HL-60 (cell line): ENCODE measurements around the gene PCCA.

Experiments used
- DNase-seq, 2 experiments: peaks; one replicate each; pipeline ENCODE4 v3.0.0-alpha.2; 2010 to 2020; ENCODE audit warnings: low read depth in 1 of 2, low spot score in 1 of 2
- H3K27ac ChIP-seq: fragments of 250-450 bp; sonication (Bioruptor Pico); replicated peaks from 2 replicates; pipeline ENCODE4 v1.5.1; 2020; ENCODE audit warnings: mild to moderate bottlenecking, moderate library complexity
- H3K27me3 ChIP-seq: fragments of 250-450 bp; sonication (Bioruptor Pico); 2 replicates; pipeline ENCODE4 v1.5.1; 2021; ENCODE audit warnings: mild to moderate bottlenecking, moderate library complexity; ENCODE audit not compliant: insufficient read depth, poor library complexity, severe bottlenecking
- H3K4me3 ChIP-seq: replicated peaks from 2 replicates; pipeline ENCODE4 v1.5.1; 2011; ENCODE audit warnings: mild to moderate bottlenecking, control low read depth, low read length; ENCODE audit not compliant: insufficient read depth
- CTCF ChIP-seq: IDR thresholded peaks from one replicate; pipeline ENCODE4 v1.5.1; 2011; ENCODE audit warnings: low read length, control low read depth, inconsistent platforms; ENCODE audit not compliant: insufficient read depth
- GABPA ChIP-seq: IDR thresholded peaks from 2 replicates; pipeline ENCODE4 v1.6.1; 2012; ENCODE audit warnings: low read depth
- POLR2AphosphoS5 ChIP-seq: IDR thresholded peaks from 2 replicates; pipeline ENCODE4 v1.6.1; 2012; ENCODE audit warnings: low read depth
- SPI1 ChIP-seq: IDR thresholded peaks from 2 replicates; pipeline ENCODE4 v1.6.1; 2012; ENCODE audit warnings: low read depth, mild to moderate bottlenecking, borderline replicate concordance
- TF ChIP-seq, protein P1 (sequence below): IDR thresholded peaks from 2 replicates; pipeline ENCODE4 v1.6.1; 2012; ENCODE audit warnings: low read depth; ENCODE audit not compliant: insufficient replicate concordance

PCCA gene

GRCh38 chr13:100362371-100362770, 273.5 kb downstream of the PCCA start:
- no peak overlapping the region for H3K27ac ChIP-seq
- H3K27me3 ChIP-seq = peaks cover 2% of the 10 kb centered on the region
- TF ChIP-seq POLR2AphosphoS5 = no peak
- no peak for TF ChIP-seq GABPA
- no peak for TF ChIP-seq SPI1
- H3K4me3 ChIP-seq = no peak overlapping the region
- DNase-seq = no peak

DNA sequence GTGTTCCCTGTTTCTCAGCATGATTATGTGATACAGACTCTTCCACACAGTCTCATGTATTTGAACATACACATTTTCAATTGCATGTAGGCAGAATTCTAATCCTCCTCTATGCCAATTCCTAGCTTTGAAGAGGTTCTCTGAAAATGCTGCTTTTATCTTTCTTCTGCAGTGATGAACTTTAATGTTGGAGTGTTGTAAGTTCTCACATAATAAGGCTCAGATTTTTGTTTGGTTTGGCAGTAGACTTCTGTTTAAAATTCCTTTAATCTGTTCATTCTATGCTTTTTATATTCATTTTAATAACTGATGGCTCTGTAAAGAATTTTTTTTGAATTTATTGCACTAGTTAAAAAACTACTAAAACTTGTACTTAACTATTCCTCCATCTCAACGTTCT, 273.9 kb downstream of the PCCA start:
- Histone ChIP-seq H3K27me3 (peaks cover 2% of the 10 kb centered on the region), H3K4me3 (no peak overlapping the region), H3K27ac (no peak overlapping the region)
- DNase-seq = no peak
- TF ChIP-seq GABPA = no peak
- TF ChIP-seq, protein P1, sequence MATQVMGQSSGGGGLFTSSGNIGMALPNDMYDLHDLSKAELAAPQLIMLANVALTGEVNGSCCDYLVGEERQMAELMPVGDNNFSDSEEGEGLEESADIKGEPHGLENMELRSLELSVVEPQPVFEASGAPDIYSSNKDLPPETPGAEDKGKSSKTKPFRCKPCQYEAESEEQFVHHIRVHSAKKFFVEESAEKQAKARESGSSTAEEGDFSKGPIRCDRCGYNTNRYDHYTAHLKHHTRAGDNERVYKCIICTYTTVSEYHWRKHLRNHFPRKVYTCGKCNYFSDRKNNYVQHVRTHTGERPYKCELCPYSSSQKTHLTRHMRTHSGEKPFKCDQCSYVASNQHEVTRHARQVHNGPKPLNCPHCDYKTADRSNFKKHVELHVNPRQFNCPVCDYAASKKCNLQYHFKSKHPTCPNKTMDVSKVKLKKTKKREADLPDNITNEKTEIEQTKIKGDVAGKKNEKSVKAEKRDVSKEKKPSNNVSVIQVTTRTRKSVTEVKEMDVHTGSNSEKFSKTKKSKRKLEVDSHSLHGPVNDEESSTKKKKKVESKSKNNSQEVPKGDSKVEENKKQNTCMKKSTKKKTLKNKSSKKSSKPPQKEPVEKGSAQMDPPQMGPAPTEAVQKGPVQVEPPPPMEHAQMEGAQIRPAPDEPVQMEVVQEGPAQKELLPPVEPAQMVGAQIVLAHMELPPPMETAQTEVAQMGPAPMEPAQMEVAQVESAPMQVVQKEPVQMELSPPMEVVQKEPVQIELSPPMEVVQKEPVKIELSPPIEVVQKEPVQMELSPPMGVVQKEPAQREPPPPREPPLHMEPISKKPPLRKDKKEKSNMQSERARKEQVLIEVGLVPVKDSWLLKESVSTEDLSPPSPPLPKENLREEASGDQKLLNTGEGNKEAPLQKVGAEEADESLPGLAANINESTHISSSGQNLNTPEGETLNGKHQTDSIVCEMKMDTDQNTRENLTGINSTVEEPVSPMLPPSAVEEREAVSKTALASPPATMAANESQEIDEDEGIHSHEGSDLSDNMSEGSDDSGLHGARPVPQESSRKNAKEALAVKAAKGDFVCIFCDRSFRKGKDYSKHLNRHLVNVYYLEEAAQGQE = no peak
- TF ChIP-seq CTCF = no peak
- TF ChIP-seq POLR2AphosphoS5 = no peak
- no peak for TF ChIP-seq SPI1

GRCh38 chr13:100363285-100363711, 274.4 kb downstream of the PCCA start:
- H3K4me3 ChIP-seq = no peak overlapping the region
- H3K27ac ChIP-seq = no peak overlapping the region
- no peak for DNase-seq
- H3K27me3 ChIP-seq = peaks cover 2% of the 10 kb centered on the region
- TF ChIP-seq GABPA = no peak
- TF ChIP-seq POLR2AphosphoS5 = no peak
- no peak for TF ChIP-seq CTCF
- TF ChIP-seq, protein P1 = no peak
- TF ChIP-seq SPI1 = no peak

DNA sequence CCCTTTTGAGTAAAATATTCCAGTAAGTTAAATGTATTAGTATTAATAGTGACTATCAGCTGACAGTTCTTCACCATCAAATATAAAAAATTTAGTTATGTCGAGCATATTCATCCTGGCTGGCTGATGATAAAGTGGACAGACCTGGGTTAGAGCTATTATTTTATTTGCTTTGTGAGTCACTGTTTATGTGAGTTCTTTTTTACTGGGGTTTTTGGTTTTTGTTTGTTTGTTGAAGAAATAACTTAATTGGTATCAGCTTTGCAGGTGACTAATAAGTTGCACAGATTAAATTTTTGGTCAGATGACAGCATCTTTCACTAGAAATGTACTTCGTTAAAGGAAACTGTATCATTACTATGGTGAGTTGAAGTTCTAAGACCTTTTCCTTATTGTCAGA, 275.0 kb downstream of the PCCA start:
- H3K27me3 ChIP-seq = peaks cover 2% of the 10 kb centered on the region
- DNase-seq = no peak
- no peak overlapping the region for H3K27ac ChIP-seq
- TF ChIP-seq POLR2AphosphoS5 (no peak), GABPA (no peak), SPI1 (no peak), CTCF (no peak)
- TF ChIP-seq, protein P1 = no peak
- H3K4me3 ChIP-seq = no peak overlapping the region
